Left kidney (tissue), 2 donors: ENCODE data around the gene GALNTL6. TPM values are rescaled to one million over a fixed set of nuclear protein-coding genes. Genes with fewer than 3 reads are reported as not detected.

ENCODE experiments used
- DNase-seq: peaks from one replicate; pipeline ENCODE4 v3.0.0-alpha.2; 2013
- polyA plus RNA-seq: library from polyadenylated mRNA; unstranded; fragments of 120-200 nt; gene quantifications from one replicate; pipeline ENCODE4 v1.2.1, GENCODE V29; 2013; ENCODE audit not compliant: insufficient read length

Gene GALNTL6
- polyA plus RNA-seq, 1 donor: 0.78 TPM

DNA sequence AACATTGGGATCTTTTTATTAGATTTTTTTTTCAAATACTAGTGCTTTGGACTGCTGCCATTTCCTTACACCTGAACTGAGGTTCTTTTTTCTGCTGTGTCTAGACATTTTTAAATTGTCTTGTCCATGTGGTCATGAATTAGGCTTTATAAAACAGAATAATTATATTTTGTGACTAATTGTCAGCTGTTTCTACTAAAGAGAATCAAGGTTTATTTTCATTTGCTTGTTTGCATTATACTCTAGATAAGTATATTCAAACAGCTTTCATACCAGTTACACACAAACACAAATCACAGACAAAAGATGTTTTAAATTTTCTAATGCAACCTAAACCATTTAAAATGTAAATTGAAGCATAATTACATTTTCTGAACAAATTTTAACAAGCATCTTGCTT is 194.7 kb downstream of the GALNTL6 start:
- DNase-seq: no peak

DNA sequence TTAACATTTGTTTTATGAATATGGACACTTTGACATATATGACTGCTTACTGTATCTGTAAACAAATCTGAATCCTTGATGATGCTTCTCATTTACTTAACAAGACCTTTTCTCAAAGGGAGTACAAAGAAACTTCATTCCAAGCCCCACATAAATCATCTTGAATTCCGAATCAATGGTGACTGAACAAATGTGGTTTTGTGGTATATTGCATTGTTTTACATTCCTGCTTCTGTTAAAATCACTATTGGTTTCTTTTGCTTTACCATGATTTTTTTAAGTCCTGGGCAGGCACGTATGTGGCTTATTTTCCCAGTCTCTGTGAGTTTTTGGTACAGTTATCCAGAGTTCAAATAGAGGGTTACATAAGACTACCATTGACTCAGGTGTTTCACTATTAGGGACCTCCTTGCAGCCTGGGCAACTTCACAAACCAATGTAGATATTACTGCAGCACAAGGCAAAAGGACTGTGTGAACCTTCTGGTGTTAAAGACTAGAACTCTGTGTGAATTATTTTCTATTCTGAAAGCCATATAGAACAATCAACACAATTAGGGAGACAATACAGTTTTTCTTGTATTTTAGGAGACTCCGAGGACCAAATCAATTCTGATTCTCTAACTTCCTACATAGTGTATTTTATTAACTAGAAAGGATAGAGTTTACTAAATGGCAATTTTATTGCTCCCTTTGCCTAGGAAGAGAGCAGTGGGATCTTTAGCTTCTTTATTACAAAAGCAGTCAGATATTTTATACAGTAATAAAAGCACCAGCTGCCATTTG is 196.4 kb downstream of the GALNTL6 start:
- no peak for DNase-seq

DNA sequence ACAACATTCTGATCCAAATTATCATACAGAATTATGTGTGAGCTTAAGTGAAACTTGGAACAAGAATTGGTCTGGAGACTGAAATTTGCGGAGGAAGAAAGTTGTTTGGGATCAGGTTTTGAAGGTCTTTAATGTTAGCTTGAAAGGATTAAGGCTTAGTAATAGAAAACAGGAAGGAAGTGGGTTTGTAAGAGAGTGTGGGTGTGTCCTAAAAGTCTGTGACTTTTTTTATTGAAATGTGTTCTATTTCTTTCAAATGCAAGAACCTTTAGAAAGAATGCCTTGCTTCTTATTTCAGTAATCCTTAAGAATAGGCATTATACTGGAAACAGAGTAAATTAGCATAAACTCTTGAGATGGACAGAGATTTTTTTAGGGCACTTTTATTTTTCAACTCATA is 198.0 kb downstream of the GALNTL6 start:
- DNase-seq: no peak

DNA sequence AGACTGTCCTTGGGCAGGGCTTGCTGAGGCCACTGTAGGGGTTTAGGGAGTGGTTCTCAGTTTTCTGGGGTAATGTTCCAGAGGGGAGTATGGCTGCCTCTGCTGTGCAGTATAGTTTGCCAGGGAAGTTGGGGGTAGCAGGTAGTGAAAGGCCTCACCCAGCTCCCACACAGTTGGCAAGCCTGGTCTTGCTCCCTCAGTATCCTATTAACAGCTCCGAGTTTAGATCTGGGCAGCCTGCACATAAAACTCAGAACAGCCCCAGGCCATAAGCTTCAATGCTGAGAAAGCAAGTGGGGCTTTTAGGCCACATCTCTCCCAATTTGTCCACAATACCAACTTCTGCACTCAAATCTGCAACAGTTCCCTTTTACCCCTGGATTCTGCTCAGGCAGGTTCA is 205.2 kb downstream of the GALNTL6 start:
- no peak for DNase-seq

DNA sequence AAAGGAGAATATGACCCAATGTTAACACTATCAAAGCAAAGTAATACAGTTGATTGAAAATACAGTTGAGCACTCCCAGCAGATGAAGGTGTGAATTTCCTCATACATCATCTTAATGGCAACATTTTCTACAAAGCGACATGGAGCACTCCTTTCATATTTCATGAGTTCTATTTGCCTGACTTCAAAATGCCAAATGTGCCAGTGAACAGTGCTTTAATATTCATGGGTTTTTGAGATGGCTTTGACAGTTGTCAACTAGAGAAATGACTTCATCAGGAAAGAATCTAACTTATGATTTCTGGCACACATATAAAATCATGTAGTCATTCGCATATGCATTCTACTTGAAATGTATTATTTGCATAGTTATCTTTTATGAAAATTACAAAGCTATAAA is 222.4 kb downstream of the GALNTL6 start:
- DNase-seq: no peak

DNA sequence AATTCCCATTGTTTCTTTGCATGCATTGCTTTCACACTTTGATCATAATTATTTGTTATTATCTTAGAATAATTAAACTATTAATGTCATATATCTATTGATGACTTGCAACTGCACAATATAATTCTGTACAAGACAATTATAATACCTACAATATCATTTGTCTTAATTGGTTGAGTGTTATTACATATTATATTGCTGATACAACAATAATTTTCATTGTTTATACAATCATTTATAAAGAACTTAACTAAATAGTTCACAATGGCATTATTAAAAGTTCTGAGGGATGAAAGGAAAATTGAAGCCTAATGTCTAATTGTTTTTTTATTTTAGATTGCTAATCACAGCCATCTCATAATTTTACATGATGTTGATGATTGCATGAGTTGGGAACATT is 227.6 kb downstream of the GALNTL6 start:
- DNase-seq: no peak

DNA sequence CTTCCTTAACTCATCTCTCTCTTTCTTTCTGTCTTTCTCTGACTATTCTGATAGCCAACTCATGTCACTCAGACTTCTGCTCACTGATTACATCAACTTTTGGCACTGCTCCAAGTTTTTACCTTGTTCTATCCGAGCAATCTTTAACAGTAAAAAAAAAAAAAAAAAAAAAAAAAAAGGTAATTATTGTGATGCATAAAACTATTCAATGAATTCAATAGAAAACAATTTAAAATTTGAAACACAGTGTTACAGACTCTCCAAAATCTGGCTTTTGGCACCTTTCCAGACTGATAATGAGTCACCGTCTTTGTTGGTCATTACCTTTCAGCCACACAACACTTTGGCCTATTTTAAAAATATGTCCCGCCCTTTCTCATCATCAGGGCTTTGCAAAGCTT is 229.5 kb downstream of the GALNTL6 start:
- no peak for DNase-seq

DNA sequence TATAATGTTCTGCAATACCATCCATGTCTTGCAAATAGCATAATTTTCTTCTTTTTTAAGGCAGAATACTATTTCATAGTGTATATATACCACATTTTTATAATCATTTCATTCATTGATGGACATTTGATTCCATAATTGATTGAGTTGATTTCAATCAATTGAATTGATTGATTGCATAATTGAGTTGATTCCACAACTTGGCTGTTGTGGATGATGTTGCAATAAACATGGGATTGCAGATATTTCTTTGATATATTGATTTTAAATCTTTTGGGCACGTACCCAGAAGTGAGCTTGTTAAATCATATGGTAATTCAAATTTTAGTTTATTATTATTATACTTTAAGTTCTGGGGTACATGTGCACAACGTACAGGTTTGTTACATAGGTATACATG is 232.8 kb downstream of the GALNTL6 start:
- no peak for DNase-seq

DNA sequence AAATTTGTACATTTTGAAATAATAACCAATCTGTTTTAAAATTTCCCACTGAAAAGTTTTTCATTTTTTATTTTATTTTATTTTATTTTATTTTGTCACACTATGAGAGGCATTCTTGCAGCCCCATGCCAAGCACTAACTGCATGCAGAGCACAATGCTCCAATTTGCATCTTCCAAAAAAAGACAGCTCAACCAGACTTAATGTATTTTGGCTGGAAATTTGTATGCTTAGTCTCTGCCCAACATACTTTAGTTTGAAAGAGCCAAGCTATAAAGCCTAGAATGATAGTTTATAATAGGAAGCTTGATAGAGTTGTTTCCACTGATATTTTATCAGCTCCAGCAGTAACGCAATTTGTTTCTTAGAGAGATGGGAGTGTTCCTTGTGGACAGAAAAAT is 235.5 kb downstream of the GALNTL6 start:
- DNase-seq: no peak

DNA sequence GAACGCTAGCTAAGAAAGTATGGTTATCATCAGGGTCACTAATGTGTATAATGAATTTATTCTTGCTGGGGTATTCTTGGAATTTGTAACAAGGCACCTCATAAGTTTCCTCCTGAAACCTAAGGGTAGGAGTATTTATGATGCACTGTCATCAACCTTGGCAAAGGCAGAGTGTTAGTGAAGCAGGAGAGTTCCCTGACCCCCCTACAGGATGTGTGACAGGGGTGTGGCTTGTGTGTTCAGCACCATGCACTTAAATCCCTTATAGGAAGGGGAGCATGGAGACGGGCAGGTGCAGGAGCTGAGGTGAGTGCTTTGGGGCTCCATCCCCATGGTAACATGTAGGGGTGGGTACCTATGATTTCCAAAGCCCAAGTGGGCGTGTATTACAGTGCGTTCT is 237.7 kb downstream of the GALNTL6 start:
- no peak for DNase-seq

DNA sequence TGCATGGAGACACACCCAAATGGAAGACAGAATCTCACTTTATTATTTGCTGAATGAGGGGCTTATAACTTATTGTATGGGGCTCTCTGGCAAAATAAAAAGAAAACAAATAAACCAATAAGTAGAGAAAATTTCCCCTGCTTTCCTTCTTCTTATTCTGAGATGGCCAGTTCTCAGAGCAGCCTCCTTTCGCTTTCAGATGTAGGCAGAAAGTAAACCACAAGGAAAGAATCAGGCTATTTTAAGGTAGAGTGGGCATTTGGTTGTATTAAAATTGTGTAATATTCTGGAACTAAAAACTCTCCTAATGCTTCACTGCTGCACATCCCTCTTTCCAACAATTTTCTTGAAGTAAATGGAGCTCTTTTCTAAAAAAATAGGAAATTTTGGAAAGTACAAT is 241.8 kb downstream of the GALNTL6 start:
- no peak for DNase-seq

DNA sequence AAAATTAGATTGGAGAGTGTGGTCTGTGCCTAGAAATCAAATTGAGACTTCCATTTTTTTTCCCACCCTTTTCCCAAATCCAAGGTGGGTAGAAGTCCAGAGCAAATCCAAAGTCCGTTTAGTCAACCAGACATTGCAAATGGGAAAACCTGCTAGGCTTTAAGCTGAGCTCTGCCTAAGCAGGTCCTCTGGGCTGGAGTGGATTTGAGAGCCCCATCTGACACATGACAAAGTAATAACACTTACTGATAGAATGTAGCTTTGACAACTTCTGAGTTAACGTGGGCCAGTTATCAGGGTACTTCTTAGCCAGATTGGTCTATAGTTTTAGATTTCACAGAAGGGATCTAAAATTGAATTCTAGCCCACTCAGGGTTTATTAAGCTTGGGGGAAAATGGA is 242.3 kb downstream of the GALNTL6 start:
- no peak for DNase-seq

DNA sequence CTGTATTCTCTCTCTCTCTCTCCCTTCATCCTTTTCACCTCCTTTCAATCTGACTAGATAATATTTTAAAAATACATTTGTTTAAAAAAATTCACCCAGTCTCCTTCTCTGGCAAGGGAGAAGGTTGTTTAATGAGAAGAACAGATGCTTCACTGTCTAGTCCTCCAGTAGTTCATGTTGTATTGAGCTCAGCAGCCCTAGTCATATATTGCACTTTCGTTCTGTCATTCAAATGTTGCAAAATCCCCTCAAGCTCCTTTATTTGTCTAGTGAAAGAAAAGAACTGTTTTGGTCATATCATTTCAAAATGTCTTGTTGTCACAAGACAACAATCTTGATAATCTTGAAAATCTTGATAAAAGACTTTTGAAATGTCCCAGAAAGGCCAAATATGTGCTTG is 248.0 kb downstream of the GALNTL6 start:
- no peak for DNase-seq

DNA sequence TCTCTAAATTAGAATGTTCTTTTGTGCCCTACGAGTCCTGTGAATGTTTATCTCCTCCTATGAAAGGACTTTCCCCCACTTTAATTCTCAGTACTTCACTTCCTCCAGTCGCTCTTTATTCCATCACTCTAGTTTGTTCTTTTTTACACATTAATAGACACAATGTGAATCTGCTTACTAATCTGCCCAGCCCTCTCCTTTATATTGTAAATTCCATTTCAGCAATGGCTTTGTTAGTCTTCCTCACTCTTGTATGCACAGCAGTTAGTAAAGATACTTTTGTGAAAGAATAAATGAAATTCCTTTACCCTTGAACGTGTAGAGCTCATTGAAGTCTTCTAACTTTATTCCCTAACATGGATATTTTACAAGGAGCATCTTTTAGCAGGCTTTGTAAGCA is 255.3 kb downstream of the GALNTL6 start:
- no peak for DNase-seq

DNA sequence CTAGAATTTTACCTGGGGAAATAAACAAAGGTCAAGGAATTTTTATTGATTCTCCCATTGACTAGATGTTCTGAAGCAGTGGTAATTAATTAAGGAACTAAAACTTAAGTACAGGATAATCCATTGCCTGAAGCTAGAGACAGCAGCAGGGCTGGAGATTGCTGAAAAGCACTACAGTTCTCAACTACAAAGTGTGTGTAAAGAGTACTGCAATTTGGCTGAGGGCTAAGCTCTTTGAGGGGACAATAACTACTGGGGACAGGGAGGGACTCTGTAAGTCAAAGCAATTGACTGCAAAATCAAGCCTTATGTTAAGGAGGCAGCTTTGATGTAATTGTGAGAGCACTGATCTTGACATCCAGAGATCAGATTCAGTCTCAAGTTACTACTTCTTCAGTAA is 260.4 kb downstream of the GALNTL6 start:
- no peak for DNase-seq

DNA sequence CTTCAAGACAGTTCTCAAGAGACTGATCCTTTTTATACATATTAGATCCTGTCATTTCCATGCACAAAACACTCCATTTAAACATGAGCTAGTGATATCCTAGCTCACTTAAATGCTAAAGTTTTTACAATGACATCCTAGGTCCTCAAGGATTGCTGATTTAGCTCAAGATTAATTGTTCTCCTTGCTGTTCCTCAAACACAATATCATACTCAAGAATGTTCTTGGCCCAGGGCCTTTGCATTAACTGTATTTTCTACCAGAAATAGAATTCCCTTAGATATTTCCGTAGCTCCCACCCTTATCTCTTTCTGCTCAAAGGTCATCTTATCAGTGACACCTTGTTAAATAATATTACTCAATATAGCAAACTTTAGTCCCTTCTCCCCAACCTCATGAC is 270.1 kb downstream of the GALNTL6 start:
- DNase-seq: no peak

DNA sequence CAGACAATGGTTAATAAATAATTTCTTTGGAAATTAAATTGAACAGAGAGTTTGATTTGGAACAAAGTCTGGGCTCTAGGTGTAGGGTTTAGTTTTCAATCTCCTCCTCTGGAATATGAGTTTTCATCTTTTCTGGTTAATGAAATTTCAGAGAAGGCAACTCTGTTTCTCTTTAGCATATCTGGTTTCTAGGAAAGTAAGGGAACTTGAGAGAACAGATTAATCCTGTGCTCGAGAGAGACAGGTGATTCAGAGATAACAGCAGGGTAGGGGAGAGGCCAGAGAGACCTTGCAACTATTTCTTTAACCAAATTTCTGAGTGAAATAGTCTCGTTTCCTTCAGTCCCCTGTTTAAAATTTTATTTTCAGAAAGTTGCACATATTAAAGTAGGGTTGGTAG is 275.4 kb downstream of the GALNTL6 start:
- DNase-seq: no peak

DNA sequence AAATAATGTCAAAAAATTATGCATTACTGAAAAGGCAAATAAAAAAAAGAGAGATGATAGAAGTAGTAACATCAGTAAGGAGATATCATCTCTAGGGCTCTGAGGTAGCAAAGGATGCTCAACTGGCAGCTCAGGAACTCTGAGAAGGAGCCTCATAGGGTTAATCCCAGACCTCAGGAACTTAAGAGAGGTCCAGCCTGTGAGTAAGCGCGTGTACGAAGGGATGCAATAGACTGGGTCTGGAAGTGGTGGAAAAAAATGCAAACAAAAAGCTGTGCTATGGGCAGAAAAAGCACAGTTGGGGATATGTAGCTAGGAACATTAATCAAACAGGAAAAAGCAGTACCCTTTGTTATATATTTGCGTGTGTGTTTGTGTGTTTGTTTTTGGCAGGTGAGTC is 282.0 kb downstream of the GALNTL6 start:
- no peak for DNase-seq

DNA sequence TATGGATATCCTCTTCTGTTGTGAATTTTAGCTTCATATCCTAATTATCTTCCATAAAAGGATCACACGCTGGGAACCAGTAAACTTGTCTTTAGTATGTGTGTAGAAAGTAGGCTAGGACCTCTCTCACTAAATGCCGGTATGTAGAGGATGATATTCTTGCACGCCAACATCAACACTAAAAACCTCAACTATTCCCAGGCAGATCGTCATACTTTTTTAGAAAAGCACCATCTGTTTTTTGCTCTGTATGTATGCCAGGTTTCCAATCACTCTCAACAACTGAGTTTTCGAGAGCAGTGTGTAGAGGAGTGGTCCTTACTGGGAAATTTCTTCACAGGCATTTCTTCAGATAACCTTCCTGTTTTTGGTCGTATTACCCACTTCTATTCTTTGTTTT is 283.6 kb downstream of the GALNTL6 start:
- no peak for DNase-seq

DNA sequence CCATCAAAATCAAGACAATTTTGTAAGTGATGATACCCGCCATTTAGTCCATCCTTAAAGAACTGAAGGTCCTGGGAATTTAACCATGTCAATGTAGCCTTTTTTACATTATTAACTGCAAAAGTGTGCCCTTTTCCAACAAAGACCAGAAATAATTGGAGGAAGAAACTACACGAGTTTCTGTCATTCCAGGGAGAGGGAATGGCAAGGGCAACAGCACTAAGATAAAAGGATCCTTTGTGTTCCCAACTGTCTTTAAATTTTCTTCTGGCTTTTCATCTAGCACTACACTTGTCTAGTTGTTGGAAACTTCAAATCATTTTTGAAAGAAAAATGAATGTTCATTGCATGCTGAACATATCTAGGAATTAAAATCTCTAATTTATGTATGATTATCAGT is 286.2 kb downstream of the GALNTL6 start:
- no peak for DNase-seq

DNA sequence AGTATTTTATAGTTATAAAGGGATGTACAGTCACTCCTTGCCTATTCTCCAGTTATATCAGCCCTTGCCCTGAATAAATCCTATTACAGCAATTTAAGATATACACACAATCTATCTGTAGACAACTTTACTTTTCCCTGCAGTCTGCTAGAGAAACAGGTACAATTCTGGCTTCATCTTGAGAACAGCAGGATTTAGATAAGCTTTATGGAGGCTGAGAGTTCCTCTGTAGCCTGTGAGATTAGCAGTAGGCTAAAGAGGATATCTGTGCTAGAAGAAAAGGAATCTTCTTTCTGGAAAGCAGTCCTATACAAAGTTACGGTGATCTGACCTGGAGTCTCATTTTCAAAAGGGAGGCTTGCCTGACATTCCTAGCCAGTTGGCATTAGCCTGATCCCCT is 290.3 kb downstream of the GALNTL6 start:
- DNase-seq: no peak

DNA sequence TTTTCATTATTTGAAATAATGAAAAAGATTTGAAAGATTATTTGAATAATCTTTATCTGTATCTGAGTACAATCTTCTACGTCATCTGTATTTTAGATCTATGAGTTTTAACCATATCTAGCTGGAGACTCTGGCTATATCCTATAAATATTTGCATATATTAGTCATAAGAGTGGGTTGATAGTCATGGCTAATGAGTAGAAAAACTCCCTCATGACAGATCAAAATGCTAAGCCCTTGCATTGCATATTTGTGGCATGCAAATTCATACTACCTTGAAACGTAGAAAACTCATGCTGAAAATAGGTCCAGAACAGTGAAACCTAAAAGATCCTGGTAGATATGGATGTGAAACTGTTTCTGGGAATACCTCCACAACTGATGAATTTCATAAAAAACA is 291.3 kb downstream of the GALNTL6 start:
- no peak for DNase-seq

DNA sequence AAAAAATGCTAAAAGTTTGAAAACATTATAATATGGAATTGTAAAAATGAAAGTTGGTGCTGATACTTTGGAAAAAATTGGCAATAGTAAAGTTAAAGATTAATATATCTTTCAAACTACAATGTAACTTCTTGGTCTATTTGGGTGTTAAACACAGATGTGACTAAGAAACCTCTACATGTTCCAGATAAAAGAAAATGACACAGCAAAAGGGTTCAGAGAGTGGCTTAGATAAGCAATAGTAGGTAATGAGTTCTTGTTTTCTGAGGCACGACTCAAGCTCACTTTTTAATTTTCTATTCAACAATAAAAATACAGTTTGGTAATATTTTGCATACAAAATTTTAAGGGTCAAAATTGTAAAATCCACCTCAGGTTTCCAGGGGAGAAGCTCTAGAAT is 292.7 kb downstream of the GALNTL6 start:
- DNase-seq: no peak

DNA sequence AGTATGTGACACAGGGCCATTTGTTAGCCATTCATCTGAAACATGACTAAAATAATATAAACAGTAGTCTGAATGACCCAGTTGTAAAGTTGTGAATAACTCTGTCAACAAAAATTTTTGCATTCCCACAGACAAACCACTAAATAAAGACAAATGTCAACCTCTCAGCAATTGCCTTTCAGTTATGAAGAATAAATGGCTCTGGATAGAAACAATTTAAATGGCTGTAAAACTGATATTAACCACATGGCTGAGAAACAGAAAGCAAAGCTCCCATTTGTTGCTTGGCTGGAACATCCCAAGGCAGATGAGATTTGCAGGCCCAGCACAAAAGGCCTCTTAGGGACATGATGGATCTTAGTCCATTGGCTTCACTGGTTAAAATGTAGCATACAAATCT is 296.3 kb downstream of the GALNTL6 start:
- DNase-seq: no peak
